DMS114 treated with DMSO at 0.1 percent for 48 hours (cell line): ENCODE measurements around the gene SLITRK6.
"Not testable (repeated sequence)": the region's sequence is repeated elsewhere in the genome, so short reads cannot be mapped to it uniquely, and the experiment has no call there.

Source experiments
- DNase-seq: peaks from one replicate; lab custom pipeline; 2025; ENCODE audit not compliant: unreplicated experiment; lab: John Stamatoyannopoulos, UW

Gene SLITRK6

DNA sequence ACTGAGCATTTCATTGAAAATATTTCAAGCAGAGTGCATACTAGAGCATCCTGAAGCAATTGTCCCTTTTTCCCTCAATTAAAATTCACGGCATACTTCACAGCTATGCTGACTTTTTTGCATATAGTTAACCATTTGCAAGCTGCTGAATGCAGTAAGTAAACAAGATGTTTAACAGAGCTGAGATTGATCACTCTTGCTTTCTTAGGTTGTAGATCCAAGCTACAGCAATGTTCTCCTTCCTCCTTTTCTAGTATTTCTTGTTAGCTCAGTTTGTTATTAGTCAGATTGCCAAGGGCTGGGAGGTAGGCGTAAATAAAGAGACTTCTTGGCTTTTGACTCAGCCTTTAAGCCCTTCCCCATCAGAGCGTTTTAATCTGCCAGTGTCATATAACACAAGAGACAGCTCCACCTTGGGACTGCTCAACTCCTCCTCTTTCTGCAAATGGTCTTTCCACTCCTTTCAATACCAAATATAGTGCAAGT, at the start of gene SLITRK6:
TSS of gene SLITRK6 (minus strand) at position 323 of the 486 bp plus-strand sequence. CDS start 2,911 bp downstream, outside the sequence.
- peak; percentile 95 for DNase-seq

- DNase-seq: no peak
Observed at GRCh38 chr13:85847012-85847411, 47.8 kb upstream of the SLITRK6 start.

DNA sequence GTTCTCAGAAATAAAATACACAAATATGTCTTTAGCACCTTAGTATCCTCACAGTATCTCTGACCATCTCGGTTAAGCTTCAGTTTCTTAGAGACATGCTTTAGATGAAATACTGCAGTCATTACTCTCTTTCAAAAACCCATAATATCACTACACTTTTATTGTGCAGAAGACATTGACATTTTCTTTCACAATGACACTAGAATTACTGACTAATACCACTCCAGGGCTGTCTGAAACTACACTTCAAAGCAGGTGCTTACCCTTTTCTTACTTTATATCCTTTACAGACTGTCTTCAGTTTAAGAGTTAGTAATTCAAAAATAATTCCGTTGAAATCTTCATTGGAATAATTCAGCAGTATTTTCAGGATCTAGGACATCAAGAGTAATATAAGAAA, 42.2 kb upstream of the SLITRK6 start:
- no peak for DNase-seq

DNA sequence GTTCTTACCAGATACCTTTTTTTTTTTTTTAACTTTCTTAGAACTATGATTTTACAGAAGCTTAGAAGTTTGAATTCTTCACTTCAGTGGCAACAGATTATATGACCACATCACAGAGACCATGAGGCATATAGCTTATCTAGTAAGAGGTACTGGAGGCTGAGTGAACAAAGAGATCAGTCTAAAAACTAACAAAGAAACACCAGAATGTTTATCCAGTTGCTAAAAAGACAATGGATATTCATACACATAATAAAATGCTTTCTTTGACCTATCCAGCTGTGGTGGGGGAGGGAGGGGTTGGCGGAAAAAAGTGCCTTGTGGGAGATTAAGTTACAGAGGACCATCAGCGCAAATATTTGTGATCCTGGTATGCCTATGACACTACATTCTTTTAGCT, 34.7 kb upstream of the SLITRK6 start:
- DNase-seq: no peak

GRCh38 chr13:85828094-85828684, 29.0 kb upstream of the SLITRK6 start:
- no peak for DNase-seq

DNA sequence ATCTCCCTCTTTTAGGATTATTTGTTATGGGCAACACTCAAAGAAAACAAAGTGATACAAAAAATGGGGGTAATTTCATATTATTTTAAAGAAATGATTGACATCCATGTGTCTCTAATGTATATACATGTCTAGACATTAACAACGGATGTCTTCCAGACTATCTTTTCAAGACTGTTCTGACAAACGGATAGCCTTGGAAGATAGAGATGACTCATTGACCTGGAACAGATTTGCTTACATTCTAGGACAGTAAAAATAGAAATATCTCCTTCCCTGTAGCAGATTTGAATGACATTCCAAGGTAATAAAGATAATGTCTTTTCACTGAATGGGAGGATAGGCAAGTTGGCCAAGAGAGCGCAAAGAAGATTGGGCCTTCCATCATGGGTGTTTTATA, 26.2 kb upstream of the SLITRK6 start:
- no peak for DNase-seq

DNA sequence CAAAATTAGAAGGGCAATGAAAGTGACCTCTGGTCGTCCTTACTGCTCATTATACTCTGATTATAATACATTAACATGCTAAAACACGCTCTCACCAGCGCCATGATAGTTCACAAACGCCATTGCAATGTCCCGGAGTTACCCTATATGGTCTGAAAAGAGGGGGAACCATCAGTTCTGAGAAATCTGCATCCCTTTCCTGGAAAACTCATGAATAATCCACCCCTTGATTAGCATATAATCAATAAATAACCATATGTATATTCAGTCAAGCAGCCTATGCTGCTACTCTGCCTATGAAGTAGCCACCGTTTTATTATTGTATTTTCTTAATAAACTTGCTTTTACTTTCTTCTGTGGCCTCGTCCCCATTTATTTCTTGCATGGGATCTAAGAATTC, 24.6 kb upstream of the SLITRK6 start:
- no peak for DNase-seq

DNA sequence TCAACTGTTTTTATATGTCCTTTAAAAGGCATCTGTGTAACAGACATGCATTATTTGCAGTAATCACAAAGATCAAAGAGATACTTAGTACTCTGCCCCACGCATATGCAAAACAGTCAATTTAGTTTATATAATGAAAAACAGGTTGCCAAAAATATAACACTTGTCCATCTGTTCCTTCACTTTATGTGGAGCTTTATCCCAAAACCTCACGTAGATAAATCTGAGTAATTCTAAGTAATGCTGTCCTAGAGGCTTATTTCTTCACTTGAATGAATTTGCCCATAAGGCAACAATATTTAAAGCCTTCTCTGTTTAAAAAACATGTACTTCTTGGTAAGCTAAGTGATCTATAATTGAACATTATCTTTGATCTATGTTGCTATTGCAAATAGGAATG, 20.3 kb upstream of the SLITRK6 start:
- no peak for DNase-seq

DNA sequence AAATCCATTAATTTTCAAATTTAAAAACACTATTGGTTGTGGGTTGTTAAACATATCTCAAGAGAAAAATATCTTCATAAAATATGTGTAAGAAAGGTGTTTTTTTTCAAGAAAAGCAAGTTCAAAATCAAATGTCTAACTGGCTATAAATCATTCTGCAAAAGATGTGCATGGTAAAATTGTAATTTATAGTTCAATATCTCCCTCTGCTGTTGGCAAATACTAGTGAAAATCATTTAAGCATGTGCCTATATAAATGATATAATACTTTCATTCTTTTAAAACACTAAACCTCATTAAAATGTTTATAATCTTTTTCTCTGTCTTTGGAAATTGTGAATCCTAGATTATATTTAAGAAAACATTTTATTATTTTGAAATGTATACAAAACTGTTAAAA, 17.2 kb upstream of the SLITRK6 start:
- no peak for DNase-seq

DNA sequence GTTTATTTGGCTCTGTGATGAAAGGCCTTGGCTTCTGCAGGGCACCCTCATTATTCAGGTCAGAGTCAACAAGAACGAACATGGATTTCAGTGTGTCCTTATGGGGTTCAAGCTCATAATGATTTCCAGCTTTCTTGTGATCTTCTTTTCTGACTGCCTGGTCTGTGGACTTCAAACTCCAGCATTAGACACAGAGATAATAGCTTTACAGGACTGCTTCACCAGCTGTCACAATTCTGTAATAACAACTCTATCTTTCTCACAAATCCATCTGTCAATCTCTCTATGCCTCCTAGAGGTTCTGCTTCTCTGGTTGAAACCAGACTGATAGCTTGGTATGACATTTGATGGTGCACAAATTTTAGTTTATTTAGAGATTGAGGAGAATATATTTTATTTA, 13.1 kb upstream of the SLITRK6 start:
- DNase-seq: no peak

DNA sequence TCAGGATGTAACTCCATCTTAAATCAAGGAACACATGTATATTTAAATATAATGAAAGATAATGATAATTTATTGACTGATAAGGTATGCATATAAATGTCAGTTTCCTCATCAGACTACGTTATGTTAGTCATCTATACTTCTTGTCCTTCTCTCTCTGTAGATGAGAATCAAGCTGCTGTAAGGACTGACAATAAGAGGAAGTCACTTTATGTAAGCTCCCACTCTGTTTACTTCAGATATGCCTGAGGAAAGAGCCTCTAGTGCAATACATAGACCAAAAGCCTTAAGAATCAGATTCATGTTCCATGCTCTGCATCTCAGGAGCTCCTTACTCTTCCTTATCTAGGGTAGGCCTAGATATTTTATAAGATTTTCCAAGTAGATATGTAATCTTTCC, 9.6 kb upstream of the SLITRK6 start:
- DNase-seq: no peak

DNA sequence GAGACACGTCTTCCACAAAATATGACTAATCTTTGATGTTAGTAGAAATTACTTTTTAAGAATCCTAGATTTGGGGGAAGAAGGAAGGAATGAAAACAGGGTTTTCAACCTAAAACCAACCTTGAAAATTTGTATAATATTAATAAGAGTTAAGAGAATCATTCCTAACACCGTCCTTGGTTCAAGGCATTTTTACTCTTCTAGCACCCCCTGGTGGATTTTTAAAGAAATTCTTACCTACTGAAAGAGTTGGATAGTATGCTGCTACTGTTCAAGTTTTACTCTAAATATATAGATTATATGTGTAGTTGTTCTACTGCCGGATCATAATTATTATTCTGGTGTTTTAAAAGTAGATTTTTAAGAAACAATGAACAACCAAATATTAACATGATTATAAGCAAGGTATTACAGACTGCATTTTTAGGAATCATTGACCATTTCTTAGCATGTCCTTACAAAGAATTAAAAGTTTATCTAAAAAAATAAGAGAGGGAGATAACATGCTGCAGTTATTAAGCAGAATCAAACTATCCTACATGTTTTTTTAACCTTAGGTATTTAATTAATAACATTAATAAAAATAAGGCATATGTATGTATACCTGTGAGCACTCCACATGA, 7.4 kb upstream of the SLITRK6 start:
- peak; percentile 51 for DNase-seq

DNA sequence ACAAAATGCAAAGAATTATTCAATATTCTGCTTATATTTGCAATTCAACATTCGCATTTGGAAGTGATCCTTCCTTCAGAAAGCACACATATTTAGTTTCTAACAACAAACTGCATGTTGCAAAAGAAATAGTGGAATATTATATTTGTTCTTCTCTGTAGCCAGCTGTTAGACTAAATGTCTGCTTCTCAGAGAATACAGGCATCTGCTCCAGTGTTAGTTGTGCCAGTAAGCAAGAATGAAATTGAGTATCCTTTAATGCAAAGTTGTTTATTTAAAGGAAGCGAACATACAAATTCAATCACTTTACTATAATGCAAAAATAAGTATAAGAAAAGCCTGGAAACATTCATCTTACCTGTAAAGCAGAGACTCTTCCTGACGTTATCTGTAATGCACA, 663 bp downstream of the SLITRK6 start:
- DNase-seq: no peak

DNA sequence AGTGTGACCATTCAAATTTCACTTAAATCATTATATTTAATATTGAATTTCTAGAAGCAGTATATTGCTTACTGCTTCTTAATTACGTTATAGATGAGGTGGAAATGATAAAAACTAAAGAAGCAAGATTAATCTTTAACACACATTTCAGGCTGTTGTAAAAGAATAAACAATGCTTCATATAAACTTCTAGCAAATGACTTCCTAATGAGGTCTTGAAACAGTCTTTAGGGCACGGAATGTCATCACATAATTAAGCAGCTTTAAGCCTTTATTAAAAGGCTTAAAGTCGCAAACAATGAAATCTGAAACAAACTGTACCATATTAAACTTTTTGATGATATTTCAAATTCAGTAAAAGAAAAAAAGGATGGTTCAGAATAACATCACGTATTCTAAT, 1.9 kb downstream of the SLITRK6 start:
- DNase-seq: no peak

GRCh38 chr13:85785205-85785604, 14.0 kb downstream of the SLITRK6 start:
- peak; percentile 40 for DNase-seq

- DNase-seq: no peak
Observed at GRCh38 chr13:85772367-85772766, 26.9 kb downstream of the SLITRK6 start.

GRCh38 chr13:85771856-85772255, 27.4 kb downstream of the SLITRK6 start:
- DNase-seq: no peak

DNA sequence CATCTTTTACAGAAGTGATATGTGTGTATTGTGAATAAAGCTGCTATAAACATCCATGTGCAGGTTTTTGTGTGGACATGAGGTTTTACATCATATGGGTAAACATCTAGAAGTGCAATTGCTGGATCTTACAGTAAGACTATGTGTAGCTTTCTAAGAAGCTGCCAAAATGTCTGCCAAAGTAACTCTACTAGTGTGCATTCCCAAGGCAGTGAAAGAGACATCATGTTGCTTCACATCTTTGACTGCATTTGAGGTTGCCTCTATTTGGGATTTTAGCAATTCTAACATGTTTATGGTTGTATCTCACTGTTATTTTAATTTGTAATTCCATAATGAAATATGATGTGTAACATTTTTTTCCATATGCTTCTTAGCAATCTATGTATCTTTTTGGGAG, 30.3 kb downstream of the SLITRK6 start:
- no peak for DNase-seq

GRCh38 chr13:85755123-85755522, 44.1 kb downstream of the SLITRK6 start:
- DNase-seq: no peak

- DNase-seq: not testable (repeated sequence)
Observed at GRCh38 chr13:85743201-85743770, 55.9 kb downstream of the SLITRK6 start.
